ENCODE measurements around the gene LYZL1. TPM values are rescaled to one million over a fixed set of nuclear protein-coding genes. Genes with fewer than 3 reads are reported as not detected.

The LYZL1 gene
- total and polyA plus RNA-seq, 9 of the 15 experiments (the other 6 are each of a cell fraction or from before 2014, with no cell fraction given), result not detected

GRCh38 chr10:29297678-29298077 lies 8.8 kb downstream of the LYZL1 start:
- ChIA-PET POLR2A (interaction anchor here (0.6 kb wide), 1 partner anchor 164 kb away, joined by 3 read pairs; no protein-coding TSS in a partner anchor), CTCF (ENCODE audit: low intra/inter-chr PET ratio) (interaction anchor here (0.5 kb wide), 1 partner anchor 9 kb away, joined by 4 read pairs; the partner anchor contains the start of gene LYZL1)
- intact Hi-C loops (cut with micrococcal nuclease), result no loop called here
- ATAC-seq (no peak), FAIRE-seq (no peak), DNase-seq (ENCODE audit: extremely low read depth in 1 of 4, low spot score in 3 of 4) (no peak)
- Histone ChIP-seq H3K9ac (ENCODE audit: insufficient read depth in 1 of 2, low read depth in 2 of 2, low read length in 2 of 2) (no peak overlapping the region), H3K27me3 (ENCODE audit: control insufficient read depth in 2 of 2, insufficient read depth in 2 of 2, low read length in 2 of 2) (peaks cover 0 to under 1% of the 10 kb centered on the region in 2 experiments; a peak in 1 of 5 replicates), H3K9me1 (ENCODE audit: control insufficient read depth, insufficient read depth, low read length) (no peaks in the 10 kb centered on the region), H2AFZ (ENCODE audit: low read depth, low read length) (no peak overlapping the region), H3K79me2 (ENCODE audit: control insufficient read depth, insufficient read depth, low read length) (no peaks in the 10 kb centered on the region), H3K4me3 (no peak overlapping the region), H3K36me3 (ENCODE audit: control insufficient read depth, insufficient read depth, low read length) (no peaks in the 10 kb centered on the region), H3K27ac (ENCODE audit: extremely low read depth, low read depth, low read length) (no peak overlapping the region), H3K4me2 (ENCODE audit: insufficient read depth, low read length) (no peak overlapping the region), H3K4me1 (replicated peaks in 1 of 2; ENCODE audit: control insufficient read depth in 2 of 2, insufficient read depth in 2 of 2, low read length in 2 of 2) (no peaks in the 10 kb centered on the region), H3K9me3 (replicated peaks; ENCODE audit: control insufficient read depth, insufficient read depth, low read depth, low read length) (no peaks in the 10 kb centered on the region), H4K20me1 (replicated peaks; ENCODE audit: control insufficient read depth, insufficient read depth, low read length) (no peaks in the 10 kb centered on the region)
- no peak for TF ChIP-seq SREBF1 (IDR thresholded peaks at IDR 0.05; ENCODE audit: borderline replicate concordance, low read depth, low read length)
- TF ChIP-seq CBX5 (IDR thresholded peaks at IDR 0.05; ENCODE audit: borderline replicate concordance, low read depth), result 0 out of 2 replicates have a peak, but pooled peaks have one; percentile 59
- TF ChIP-seq NR0B1 (IDR thresholded peaks at IDR 0.05; ENCODE audit: partially characterized antibody), result no peak
- peak in 1 of 2 experiments; percentile 75; a peak in 1 of 3 replicates for TF ChIP-seq CBX3 (IDR thresholded peaks at IDR 0.05; ENCODE audit: borderline replicate concordance in 1 of 2, low read length in 2 of 2)
- TF ChIP-seq TRIM28 (IDR thresholded peaks at IDR 0.05), result 0 out of 2 replicates have a peak, but pooled peaks have one; percentile 50
- no peak for TF ChIP-seq BDP1 (IDR thresholded peaks at IDR 0.05; ENCODE audit: insufficient read depth, insufficient read length)
- no peak for TF ChIP-seq TCFL5 (CRISPR knock-in tag; conservative IDR thresholded peaks at IDR 0.05)
- whole genome bisulfite sequencing (ENCODE audit: insufficient coverage, low coverage, missing lambda C conversion rate), result 0% methylated on average over 1 of the region's 1 CpG
- no TSS peak for BruUV-seq (replicated peaks)
- in situ Hi-C loops (cut with MboI), result no loop called here
